IMR-90 (cell line): ENCODE measurements around the gene CMPK2. TPM values are rescaled to one million over a fixed set of nuclear protein-coding genes. Genes with fewer than 3 reads are reported as not detected.
A peak's percentile ranks its signal among the peaks of the same experiment; 100 is the strongest.

ENCODE experiments used
- ATAC-seq: fragments of 200-7000 bp; cut with Tn5 transposase; 2 replicates; pipeline ENCODE4 v1.9.1; 2020; ENCODE audit warnings: low read depth, mild to moderate bottlenecking, moderate library complexity
- BruUV-seq: library from RNA; stranded (reverse); fragments of 400-500 nt; replicated peaks from 2 replicates; lab custom pipeline; 2021; lab: Mats Ljungman, UMichigan
- CTCF ChIA-PET: fragments of 300-600 bp; formaldehyde crosslinking; extraction: SDS; loops from one replicate; lab custom pipeline; 2021; ENCODE audit warnings: antibody characterized with exemption; lab: Yijun Ruan, JAX
- POLR2A ChIA-PET: fragments of 300-600 bp; sonication (Branson Sonifier 250); formaldehyde crosslinking; loops from one replicate; lab custom pipeline; 2022; ENCODE audit warnings: antibody characterized with exemption; ENCODE audit not compliant: unreplicated experiment; lab: Charles Lee
- DNase-seq: peaks from one replicate; pipeline ENCODE4 v3.0.0; 2013
- H2AFZ ChIP-seq: replicated peaks from 2 replicates; pipeline ENCODE3; 2013; ENCODE audit warnings: low read length, mild to moderate bottlenecking; ENCODE audit not compliant: poor library complexity
- H2AK5ac ChIP-seq: 2 replicates; pipeline ENCODE4 v1.6.1; 2013; ENCODE audit warnings: low read depth, low read length, inconsistent platforms
- H2AK9ac ChIP-seq: replicated peaks from 2 replicates; pipeline ENCODE3; 2013; ENCODE audit warnings: mild to moderate bottlenecking, low read depth, low read length, moderate library complexity; ENCODE audit not compliant: poor library complexity
- H2BK120ac ChIP-seq: 2 replicates; pipeline ENCODE4 v1.6.1; 2013; ENCODE audit warnings: low read depth, low read length, inconsistent platforms
- H2BK15ac ChIP-seq: 3 replicates; pipeline ENCODE4 v1.6.1; 2013; ENCODE audit warnings: low read depth, low read length, inconsistent platforms
- H2BK20ac ChIP-seq: 2 replicates; pipeline ENCODE4 v1.6.1; 2013; ENCODE audit warnings: low read depth, mild to moderate bottlenecking, inconsistent platforms, low read length, moderate library complexity
- H2BK5ac ChIP-seq: 2 replicates; pipeline ENCODE4 v1.6.1; 2013; ENCODE audit warnings: mild to moderate bottlenecking, low read depth, low read length, inconsistent platforms; ENCODE audit not compliant: poor library complexity, severe bottlenecking
- H3K14ac ChIP-seq: replicated peaks from 2 replicates; pipeline ENCODE4 v1.6.1; 2013; ENCODE audit warnings: low read depth, low read length, inconsistent platforms
- H3K18ac ChIP-seq: 2 replicates; pipeline ENCODE4 v1.6.1; 2013; ENCODE audit warnings: low read depth, low read length, control low read depth
- H3K23ac ChIP-seq: 2 replicates; pipeline ENCODE4 v1.6.1; 2013; ENCODE audit warnings: low read depth, low read length, inconsistent platforms
- H3K27ac ChIP-seq: 2 replicates; pipeline ENCODE4 v1.5.1; 2013; ENCODE audit warnings: mild to moderate bottlenecking, control low read depth, low read length; ENCODE audit not compliant: insufficient read depth
- H3K27me3 ChIP-seq: 2 replicates; pipeline ENCODE4 v1.6.1; 2013; ENCODE audit warnings: low read length; ENCODE audit not compliant: control insufficient read depth, insufficient read depth
- H3K36me3 ChIP-seq: 2 replicates; pipeline ENCODE4 v1.6.1; 2013; ENCODE audit warnings: low read length, mixed read lengths; ENCODE audit not compliant: control insufficient read depth, insufficient read depth
- H3K4ac ChIP-seq: 2 replicates; pipeline ENCODE4 v1.6.1; 2013; ENCODE audit warnings: low read depth, low read length, inconsistent platforms
- H3K4me1 ChIP-seq: 2 replicates; pipeline ENCODE4 v1.6.1; 2013; ENCODE audit warnings: low read length, mixed read lengths; ENCODE audit not compliant: control insufficient read depth, insufficient read depth
- H3K4me2 ChIP-seq: 2 replicates; pipeline ENCODE4 v1.6.1; 2013; ENCODE audit warnings: low read depth, mild to moderate bottlenecking, control low read depth, low read length, moderate library complexity
- H3K4me3 ChIP-seq: 2 replicates; pipeline ENCODE4 v1.5.1; 2013; ENCODE audit warnings: low read depth, mild to moderate bottlenecking, control low read depth, low read length, moderate library complexity; ENCODE audit not compliant: insufficient read depth
- H3K56ac ChIP-seq: 2 replicates; pipeline ENCODE4 v1.6.1; 2013; ENCODE audit warnings: low read length, inconsistent platforms; ENCODE audit not compliant: insufficient read depth; ENCODE audit errors: extremely low read depth
- H3K79me1 ChIP-seq, 2 experiments: 2 replicates each; pipeline ENCODE4 v1.6.1; 2013; ENCODE audit warnings: low read length in 2 of 2, inconsistent platforms in 1 of 2, low read depth in 1 of 2
- H3K9ac ChIP-seq: 2 replicates; pipeline ENCODE4 v1.6.1; 2013; ENCODE audit warnings: low read depth, low read length, control low read depth
- H3K9me1 ChIP-seq: 2 replicates; pipeline ENCODE4 v1.6.1; 2013; ENCODE audit warnings: low read length, inconsistent platforms; ENCODE audit not compliant: insufficient read depth
- H3K9me3 ChIP-seq: 2 replicates; pipeline ENCODE4 v1.6.1; 2013; ENCODE audit warnings: low read length; ENCODE audit not compliant: control insufficient read depth, insufficient read depth
- H4K20me1 ChIP-seq: 2 replicates; pipeline ENCODE4 v1.6.1; 2013; ENCODE audit warnings: low read length, inconsistent platforms; ENCODE audit not compliant: insufficient read depth
- H4K5ac ChIP-seq: 2 replicates; pipeline ENCODE4 v1.6.1; 2013; ENCODE audit warnings: mild to moderate bottlenecking, low read depth, low read length, control low read depth
- H4K8ac ChIP-seq, 2 experiments: 2 replicates each; pipeline ENCODE4 v1.6.1; 2013; ENCODE audit warnings: low read depth in 2 of 2, low read length in 2 of 2, control low read depth in 1 of 2, inconsistent platforms in 1 of 2
- H4K91ac ChIP-seq: 2 replicates; pipeline ENCODE4 v1.6.1; 2013; ENCODE audit warnings: low read depth, low read length, inconsistent platforms; ENCODE audit not compliant: insufficient read depth
- BHLHE40 ChIP-seq: fragments of 150-350 bp; IDR thresholded peaks from 2 replicates; pipeline ENCODE4 v1.6.1; 2016; ENCODE audit warnings: mild to moderate bottlenecking, low read depth, low read length
- CEBPB ChIP-seq: IDR thresholded peaks from 2 replicates; pipeline ENCODE4 v1.6.1; 2012; ENCODE audit warnings: low read depth, low read length, improper control_type of control experiment
- CHD1 ChIP-seq: IDR thresholded peaks from 2 replicates; pipeline ENCODE4 v1.6.1; 2012; ENCODE audit warnings: low read depth, low read length, improper control_type of control experiment
- MAZ ChIP-seq: IDR thresholded peaks from 2 replicates; pipeline ENCODE4 v1.6.1; 2012; ENCODE audit warnings: low read depth, mild to moderate bottlenecking, low read length, improper control_type of control experiment, moderate library complexity, borderline replicate concordance
- MXI1 ChIP-seq: IDR thresholded peaks from 2 replicates; pipeline ENCODE4 v1.6.1; 2012; ENCODE audit warnings: low read depth, mild to moderate bottlenecking, low read length, moderate library complexity, borderline replicate concordance
- SMC3 ChIP-seq: fragments of 150-350 bp; IDR thresholded peaks from 2 replicates; pipeline ENCODE4 v1.6.1; 2016; ENCODE audit warnings: low read depth, mild to moderate bottlenecking, antibody characterized with exemption, low read length, moderate library complexity
- WGBS, 2 experiments: methylation state at CpG; one replicate each; pipeline versions ENCODE4 v1.1.5 to v1.1.7; 2013; ENCODE audit warnings: missing lambda C conversion rate in 2 of 2; ENCODE audit not compliant: insufficient read length in 1 of 2; ENCODE audit errors: extremely low coverage in 2 of 2; 5-methylcytosine and 5-hydroxymethylcytosine counted together
- dilution Hi-C: fragments of 300-500 bp; cut with HindIII; formaldehyde crosslinking; loops from one replicate; pipeline ENCODE4 v1.14.3; 2018; ENCODE audit warnings: low sequenced_read_pairs; ENCODE audit not compliant: unreplicated experiment
- in situ Hi-C: fragments of 300-500 bp; cut with MboI; formaldehyde crosslinking; loops from 3 replicates; pipeline ENCODE4 v1.14.3; 2019; ENCODE audit warnings: low sequenced_read_pairs, inconsistent platforms, mixed read lengths
- intact Hi-C: fragments of 100-400 bp; cut with micrococcal nuclease; formaldehyde crosslinking; loops from 2 replicates; pipeline ENCODE4 v1.10.0; 2022
- polyA plus RNA-seq, 3 experiments: library from polyadenylated mRNA; depleted of rRNA; stranded (reverse); fragments of >200 nt; gene quantifications; 2 replicates each; pipeline ENCODE4 v1.2.3, GENCODE V29; 2012; ENCODE audit warnings: low replicate concordance in 1 of 3
- total RNA-seq: library from RNA; depleted of rRNA; stranded (reverse); fragments of >200 nt; gene quantifications from 2 replicates; pipeline ENCODE4 v1.2.3, GENCODE V29; 2012
- TF ChIP-seq, protein P1 (sequence below): conservative IDR thresholded peaks from 2 replicates; pipeline ENCODE4 v1.5.1; 2012; ENCODE audit warnings: mild to moderate bottlenecking, low read depth, low read length, improper control_type of control experiment
- TF ChIP-seq, protein P2 (sequence below): fragments of 150-350 bp; IDR thresholded peaks from 2 replicates; pipeline ENCODE4 v1.6.1; 2017; ENCODE audit warnings: mild to moderate bottlenecking, antibody characterized with exemption, low read length, low read depth

The CMPK2 gene
- total and polyA plus RNA-seq, 2 of the 4 experiments (the other 2 are of a cell fraction) = 0.03 to 0.18 TPM

GRCh38 chr2:6827566-6828298 lies 38.0 kb downstream of the CMPK2 start:
- Histone ChIP-seq H2BK5ac (no peak overlapping the region), H3K4me2 (no peak overlapping the region), H3K36me3 (no peaks in the 10 kb centered on the region), H3K9me1 (no peaks in the 10 kb centered on the region), H2AK5ac (no peak overlapping the region), H3K79me1 (no peaks in the 10 kb centered on the region), H2AK9ac (no peak overlapping the region), H4K5ac (no peak overlapping the region), H3K14ac (no peak overlapping the region), H3K4ac (no peak overlapping the region), H3K9me3 (no peaks in the 10 kb centered on the region), H4K8ac (no peak overlapping the region), H3K27me3 (no peaks in the 10 kb centered on the region), H3K56ac (no peak overlapping the region), H4K91ac (no peak overlapping the region), H2AFZ (no peak overlapping the region), H2BK20ac (no peak overlapping the region), H3K27ac (no peak overlapping the region), H2BK120ac (no peak overlapping the region), H3K4me1 (peaks cover 9% of the 10 kb centered on the region), H2BK15ac (no peak overlapping the region), H3K18ac (no peak overlapping the region), H3K23ac (no peak overlapping the region), H3K9ac (peak overlapping the region; percentile 18; the same call in 1 of the 2 replicates), H3K4me3 (no peak overlapping the region), H4K20me1 (no peaks in the 10 kb centered on the region)
- BruUV-seq = no TSS peak
- dilution Hi-C loops (no loop called here), in situ Hi-C loops (no loop called here), intact Hi-C loops (loop anchor here (5.0 kb wide), 1 partner anchor 475 kb away; no protein-coding TSS in a partner anchor)
- TF ChIP-seq CHD1 (no peak), SMC3 (no peak), MXI1 (no peak), CEBPB (peak; percentile 46), BHLHE40 (no peak), MAZ (no peak)
- TF ChIP-seq, protein P1, sequence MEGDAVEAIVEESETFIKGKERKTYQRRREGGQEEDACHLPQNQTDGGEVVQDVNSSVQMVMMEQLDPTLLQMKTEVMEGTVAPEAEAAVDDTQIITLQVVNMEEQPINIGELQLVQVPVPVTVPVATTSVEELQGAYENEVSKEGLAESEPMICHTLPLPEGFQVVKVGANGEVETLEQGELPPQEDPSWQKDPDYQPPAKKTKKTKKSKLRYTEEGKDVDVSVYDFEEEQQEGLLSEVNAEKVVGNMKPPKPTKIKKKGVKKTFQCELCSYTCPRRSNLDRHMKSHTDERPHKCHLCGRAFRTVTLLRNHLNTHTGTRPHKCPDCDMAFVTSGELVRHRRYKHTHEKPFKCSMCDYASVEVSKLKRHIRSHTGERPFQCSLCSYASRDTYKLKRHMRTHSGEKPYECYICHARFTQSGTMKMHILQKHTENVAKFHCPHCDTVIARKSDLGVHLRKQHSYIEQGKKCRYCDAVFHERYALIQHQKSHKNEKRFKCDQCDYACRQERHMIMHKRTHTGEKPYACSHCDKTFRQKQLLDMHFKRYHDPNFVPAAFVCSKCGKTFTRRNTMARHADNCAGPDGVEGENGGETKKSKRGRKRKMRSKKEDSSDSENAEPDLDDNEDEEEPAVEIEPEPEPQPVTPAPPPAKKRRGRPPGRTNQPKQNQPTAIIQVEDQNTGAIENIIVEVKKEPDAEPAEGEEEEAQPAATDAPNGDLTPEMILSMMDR = no peak
- TF ChIP-seq, protein P2, sequence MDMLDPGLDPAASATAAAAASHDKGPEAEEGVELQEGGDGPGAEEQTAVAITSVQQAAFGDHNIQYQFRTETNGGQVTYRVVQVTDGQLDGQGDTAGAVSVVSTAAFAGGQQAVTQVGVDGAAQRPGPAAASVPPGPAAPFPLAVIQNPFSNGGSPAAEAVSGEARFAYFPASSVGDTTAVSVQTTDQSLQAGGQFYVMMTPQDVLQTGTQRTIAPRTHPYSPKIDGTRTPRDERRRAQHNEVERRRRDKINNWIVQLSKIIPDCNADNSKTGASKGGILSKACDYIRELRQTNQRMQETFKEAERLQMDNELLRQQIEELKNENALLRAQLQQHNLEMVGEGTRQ = no peak
- peak; percentile 24; the same call in 1 of the 2 replicates for ATAC-seq
- WGBS, 2 experiments = no CpG with 5 or more reads among the region's 5 CpGs
- POLR2A ChIA-PET = no interaction called here
- CTCF ChIA-PET = interaction anchor here (0.8 kb wide), 1 partner anchor 25 kb away, joined by 3 read pairs; no protein-coding TSS in a partner anchor
- DNase-seq = peak; percentile 7
